HG03342 (cell line): ENCODE results near the gene ITM2C.

Experiments used
- ATAC-seq: cut with Tn5 transposase; IDR thresholded peaks from one replicate; pipeline ENCODE4 v1.9.1; 2021; ENCODE audit warnings: mild to moderate bottlenecking, moderate library complexity; ENCODE audit not compliant: unreplicated experiment

ITM2C gene, protein sequence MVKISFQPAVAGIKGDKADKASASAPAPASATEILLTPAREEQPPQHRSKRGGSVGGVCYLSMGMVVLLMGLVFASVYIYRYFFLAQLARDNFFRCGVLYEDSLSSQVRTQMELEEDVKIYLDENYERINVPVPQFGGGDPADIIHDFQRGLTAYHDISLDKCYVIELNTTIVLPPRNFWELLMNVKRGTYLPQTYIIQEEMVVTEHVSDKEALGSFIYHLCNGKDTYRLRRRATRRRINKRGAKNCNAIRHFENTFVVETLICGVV

GRCh38 chr2:230864605-230865306, at the start of gene ITM2C:
Gene ITM2C, plus strand, starts transcription at chr2:230864942. Its CDS starts 84 bp downstream, at chr2:230865026.
- ATAC-seq = peak; percentile 75

DNA sequence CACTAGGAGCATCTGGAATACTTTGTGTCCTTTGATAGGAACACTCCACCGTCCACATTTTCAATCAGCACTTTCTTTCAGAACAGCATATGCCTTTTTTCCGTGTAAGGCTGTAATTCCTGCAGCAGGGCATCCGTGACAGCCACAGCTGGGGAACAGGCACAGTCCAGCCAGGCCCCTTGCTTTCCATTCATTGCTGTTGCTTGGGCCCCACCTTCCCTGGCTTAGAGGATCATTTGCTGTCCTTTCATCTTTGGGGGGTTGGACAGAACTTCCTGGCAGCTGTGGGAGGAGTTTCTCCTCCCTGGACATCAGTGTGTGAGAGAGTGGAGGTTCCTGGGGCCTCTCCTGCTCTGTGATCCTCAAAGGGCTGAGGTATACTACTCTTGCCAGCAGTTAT, 49.7 kb upstream of the ITM2C start:
- ATAC-seq = no peak

- ATAC-seq = no peak
These were observed 48.0 kb upstream of the ITM2C start for GRCh38 chr2:230816735-230817134.

DNA sequence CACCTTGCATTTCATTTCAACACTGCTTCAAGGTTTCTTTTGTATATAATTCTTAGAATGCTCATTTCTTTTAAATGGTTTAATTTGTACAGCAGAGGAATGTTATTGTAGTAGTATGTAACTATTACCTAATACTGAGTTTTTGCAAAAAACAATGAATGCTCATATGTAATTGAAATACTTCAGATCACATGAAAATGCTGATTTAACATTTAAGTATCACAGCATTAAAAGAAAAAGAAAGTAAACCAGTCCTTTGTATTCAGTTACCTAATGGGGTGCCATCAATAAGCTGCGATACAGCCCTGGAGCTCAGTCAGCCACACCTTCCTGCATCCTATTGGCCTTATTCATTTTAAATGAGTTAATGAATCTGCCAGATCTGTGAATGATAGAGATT, 45.3 kb upstream of the ITM2C start:
- no peak for ATAC-seq

DNA sequence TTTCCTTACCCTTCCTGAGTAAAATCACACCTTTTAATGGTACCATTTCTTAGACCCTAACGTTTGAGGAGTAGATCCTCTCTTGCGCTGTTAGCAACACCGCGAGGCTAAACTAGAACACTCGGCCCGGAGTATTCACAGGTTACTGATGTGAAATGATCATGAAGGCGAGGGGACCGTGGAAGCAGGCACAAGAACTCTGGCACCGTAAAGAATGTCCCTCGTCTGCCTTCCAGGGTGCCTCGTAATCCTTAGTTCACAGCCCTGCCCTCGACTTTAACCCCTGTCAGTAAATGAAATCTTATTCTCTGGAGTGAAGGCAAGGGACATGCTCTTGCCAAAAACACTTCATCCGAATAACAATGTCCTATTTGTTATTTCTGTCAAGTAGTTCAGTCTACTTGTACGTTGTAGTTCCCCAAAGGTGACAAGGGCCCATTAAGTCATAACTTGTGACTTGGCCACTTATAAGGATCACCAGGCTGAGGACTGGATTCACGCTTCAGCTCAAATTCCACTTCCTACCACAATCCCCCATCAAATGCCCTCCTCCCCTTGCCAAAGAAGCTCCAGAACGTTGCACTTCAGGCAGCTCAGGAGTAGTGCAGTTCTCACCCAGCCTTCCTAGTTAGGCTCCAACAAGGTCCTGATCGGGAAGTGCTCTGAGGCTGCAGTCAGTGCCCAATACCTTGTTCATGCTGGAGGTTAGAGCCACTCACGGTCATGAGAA, 43.3 kb upstream of the ITM2C start:
- ATAC-seq = no peak

DNA sequence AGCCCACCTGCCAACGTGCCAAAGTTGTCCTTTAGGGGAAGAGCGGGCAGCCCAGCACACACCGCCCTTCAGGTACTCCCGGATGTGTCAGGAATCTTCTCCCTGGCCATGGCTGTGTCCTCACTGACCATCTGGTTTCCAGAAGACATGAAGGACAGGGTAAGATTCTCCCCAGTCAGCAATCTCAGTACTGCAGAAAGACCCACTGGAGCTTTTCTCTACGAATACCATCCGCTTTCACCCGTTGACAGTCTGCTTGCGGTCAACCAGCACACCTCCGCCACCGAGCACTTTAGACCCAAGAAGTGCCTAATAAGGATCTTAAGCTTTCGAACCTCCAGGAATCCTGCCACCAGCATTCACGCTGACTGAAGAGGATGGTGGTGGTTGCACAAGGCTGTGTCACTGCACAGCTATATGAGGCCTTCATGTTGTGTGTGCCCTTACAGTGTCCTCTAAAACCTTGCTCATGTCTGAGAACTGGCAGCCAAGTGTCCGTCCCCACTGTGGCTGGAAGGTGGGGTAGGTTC, 42.7 kb upstream of the ITM2C start:
- ATAC-seq = no peak

GRCh38 chr2:230823264-230823964, 41.3 kb upstream of the ITM2C start:
- no peak for ATAC-seq

- no peak for ATAC-seq
These were observed 40.2 kb upstream of the ITM2C start for GRCh38 chr2:230824406-230824978.

GRCh38 chr2:230825354-230825753, 39.4 kb upstream of the ITM2C start:
- no peak for ATAC-seq

- no peak for ATAC-seq
These were observed 36.9 kb upstream of the ITM2C start for GRCh38 chr2:230827774-230828271.

DNA sequence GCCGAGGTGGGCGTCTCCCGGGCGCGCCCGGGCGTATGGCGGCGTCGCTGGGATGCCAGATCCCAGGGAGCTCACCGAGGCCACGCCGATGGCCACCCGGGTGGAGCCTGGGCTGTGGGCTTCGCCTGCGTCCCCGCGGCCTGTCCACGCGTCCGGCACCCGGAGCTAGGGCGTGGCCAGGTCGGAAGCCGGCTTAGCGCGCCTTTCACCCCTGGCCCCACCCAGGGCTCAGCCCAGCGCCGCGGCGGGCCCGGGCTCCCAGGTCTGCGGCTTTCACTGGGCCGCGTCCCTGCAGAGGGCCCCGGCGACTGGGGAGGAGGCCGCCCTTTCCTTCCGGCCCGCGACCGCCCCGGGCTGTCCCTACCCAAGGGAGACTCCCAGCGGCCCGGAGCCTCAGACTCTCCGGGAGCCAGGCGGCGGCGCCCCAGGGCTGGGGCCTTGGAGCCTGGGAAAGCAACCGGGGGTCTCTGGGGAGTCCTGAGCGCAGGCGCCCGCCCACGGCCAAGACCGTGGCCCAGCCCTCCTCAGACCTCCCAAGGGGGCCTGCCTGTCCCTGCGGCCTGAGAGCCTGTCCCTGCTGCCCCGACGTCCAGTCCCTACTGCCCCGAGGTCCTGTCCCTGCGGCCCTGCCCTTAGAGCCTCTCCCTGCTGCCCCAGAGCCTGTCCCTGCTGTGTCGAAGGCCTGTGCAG, 36.3 kb upstream of the ITM2C start:
- ATAC-seq = no peak

GRCh38 chr2:230829293-230829692, 35.4 kb upstream of the ITM2C start:
- no peak for ATAC-seq

DNA sequence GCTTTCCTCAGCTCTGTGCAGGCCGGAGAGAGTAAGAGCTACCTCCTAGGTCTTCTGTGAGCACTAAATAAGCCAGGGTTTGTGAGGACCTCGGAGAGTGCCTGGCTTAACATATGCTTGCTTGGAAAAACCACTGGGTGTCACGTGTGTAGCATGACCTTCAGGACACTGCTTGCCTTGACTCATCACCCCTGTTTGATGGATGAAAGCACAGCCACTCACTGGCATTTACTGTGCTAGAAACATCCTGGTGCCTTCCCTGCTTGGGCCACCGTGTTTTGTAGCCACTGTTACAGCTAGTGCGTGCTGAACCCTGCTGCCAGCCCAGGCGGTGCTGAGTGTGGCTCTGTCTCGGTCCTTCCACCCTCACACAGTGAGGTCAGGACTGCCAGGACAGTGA, 34.8 kb upstream of the ITM2C start:
- ATAC-seq = no peak

DNA sequence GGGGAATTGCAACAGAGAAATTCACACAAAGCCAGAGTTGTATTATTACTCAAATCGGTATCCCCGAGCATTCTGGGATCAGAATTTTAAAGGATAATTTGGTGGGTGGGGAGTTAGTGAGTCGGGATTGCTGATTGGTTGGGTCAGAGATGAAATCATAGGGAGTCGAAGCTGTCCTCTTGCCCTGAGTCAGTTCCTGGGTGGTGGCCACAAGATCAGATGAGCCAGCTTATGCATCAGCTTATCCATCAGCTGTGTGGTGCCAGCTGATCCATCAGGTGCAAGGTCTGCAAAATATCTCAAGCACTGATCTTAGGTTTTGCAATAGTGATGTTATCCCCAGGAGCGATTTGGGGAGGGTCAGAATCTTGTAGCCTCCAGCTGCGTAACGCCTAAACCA, 34.3 kb upstream of the ITM2C start:
- ATAC-seq = no peak

DNA sequence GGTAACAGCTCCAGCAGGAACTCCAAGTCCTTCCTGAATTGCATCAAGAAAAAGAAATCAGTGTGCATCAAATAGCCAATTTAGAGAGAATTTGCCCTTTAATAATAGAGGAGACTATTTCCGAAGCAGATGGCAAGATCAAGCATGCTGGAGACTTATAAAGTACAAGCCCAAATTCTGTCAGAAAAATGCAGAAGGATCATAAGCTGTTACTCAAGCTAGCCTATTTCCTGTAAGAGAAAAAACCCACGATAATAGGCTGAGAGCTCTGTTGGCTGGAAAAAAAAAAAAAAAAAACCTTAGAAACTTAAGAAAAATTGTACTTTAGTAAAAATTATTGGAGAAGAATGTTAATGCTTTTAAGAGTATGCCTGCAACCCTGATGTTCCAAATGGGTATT, 24.4 kb upstream of the ITM2C start:
- no peak for ATAC-seq

DNA sequence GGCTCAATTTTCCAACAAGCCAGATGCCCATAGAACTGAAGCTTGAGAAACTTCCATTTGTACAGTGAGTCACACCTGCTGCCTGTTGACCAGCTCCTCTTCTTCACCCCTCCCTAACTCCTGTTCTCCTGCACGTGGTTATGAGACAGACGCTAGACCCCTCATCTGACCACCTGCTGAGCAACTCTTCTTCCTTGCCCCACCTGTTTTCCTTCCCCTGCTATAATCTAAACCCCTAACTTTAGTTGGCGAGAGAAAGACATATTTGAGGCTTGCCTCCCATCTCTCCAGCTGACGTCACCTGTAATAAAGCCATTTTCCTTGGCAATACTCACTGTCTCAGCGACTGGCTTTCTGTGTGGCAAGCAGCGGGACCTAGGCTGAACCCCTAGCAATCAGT, 22.3 kb upstream of the ITM2C start:
- no peak for ATAC-seq

DNA sequence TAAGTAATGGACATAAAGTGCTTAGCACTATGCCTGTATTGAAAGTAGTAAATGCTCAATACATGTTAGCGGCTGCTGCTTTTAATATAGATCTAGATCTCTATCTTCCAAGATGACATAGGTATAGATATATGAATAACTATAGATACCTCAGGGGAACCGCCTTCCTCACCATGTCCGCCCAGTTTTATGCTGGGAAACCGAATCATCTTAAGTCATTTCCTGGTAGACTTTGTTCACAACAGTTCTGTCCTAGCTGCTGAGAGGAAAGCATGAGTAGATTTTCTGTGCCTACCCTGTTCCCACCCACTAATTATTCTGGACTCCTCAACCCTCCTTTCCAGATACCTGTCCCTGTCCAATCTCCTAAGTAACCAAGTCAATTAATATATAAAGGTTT, 21.6 kb upstream of the ITM2C start:
- no peak for ATAC-seq

- ATAC-seq = no peak
These were observed 18.4 kb upstream of the ITM2C start for GRCh38 chr2:230846360-230846759.

DNA sequence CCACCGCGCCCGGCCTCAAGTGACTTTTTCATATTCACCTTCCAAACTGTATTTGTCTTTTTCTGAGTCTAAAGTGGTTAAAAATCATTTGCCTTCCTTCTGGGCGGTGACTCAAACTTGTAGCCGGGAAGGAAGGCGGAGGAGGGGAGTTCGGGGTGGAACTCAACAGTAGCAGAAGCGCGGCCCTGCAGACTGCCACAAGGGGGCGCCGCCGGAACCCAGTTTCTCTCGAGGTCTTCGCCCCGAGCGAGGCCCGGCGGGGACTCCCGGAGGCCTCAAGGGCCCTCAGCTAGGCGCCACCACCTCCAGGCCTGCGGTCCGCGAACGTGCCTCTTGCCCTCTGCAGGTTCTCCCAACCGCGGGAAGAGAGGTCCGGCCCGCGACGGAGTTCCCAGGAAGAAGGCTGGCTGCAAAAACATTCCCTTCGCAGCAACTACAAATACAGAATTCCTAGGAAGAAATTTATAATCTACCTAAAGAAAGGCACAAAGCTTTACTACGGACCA, 16.8 kb upstream of the ITM2C start:
- ATAC-seq = peak; percentile 84
